Panc1 (cell line): ENCODE measurements around the gene RRAS. TPM values are rescaled to one million over a fixed set of nuclear protein-coding genes. Genes with fewer than 3 reads are reported as not detected.

Experiments used
- ATAC-seq: fragments of 200-7000 bp; cut with Tn5 transposase; 2 replicates; pipeline ENCODE4 v1.9.1; 2020; ENCODE audit warnings: mild to moderate bottlenecking, moderate library complexity
- BruUV-seq: library from RNA; stranded (reverse); fragments of 400-500 nt; replicated peaks from 2 replicates; lab custom pipeline; 2021; lab: Mats Ljungman, UMichigan
- CTCF ChIA-PET: fragments of 300-600 bp; sonication (Branson Sonifier 250); formaldehyde crosslinking; loops from one replicate; lab custom pipeline; 2022; ENCODE audit warnings: antibody characterized with exemption; lab: Charles Lee
- POLR2A ChIA-PET: fragments of 300-600 bp; sonication (Branson Sonifier 250); formaldehyde crosslinking; loops from one replicate; lab custom pipeline; 2022; ENCODE audit warnings: antibody characterized with exemption; lab: Charles Lee
- DNase-seq: peaks from one replicate; pipeline ENCODE4 v3.0.0-alpha.2; 2010; ENCODE audit warnings: low read depth, low spot score
- H3K27ac ChIP-seq: 2 replicates; pipeline ENCODE4 v1.5.1; 2011; ENCODE audit warnings: mild to moderate bottlenecking, low read length, inconsistent platforms
- H3K27me3 ChIP-seq: fragments of 200-500 bp; sonication (Bioruptor generic); 2 replicates; pipeline ENCODE4 v1.6.0; 2014; ENCODE audit warnings: low read length, inconsistent platforms; ENCODE audit not compliant: control insufficient read depth, insufficient read depth
- H3K36me3 ChIP-seq: fragments of 200-500 bp; sonication (Bioruptor generic); 2 replicates; pipeline ENCODE4 v1.5.1; 2014; ENCODE audit warnings: inconsistent platforms, mild to moderate bottlenecking, low read length, moderate library complexity; ENCODE audit not compliant: control insufficient read depth, insufficient read depth
- H3K4me1 ChIP-seq: 2 replicates; pipeline ENCODE4 v1.5.1; 2011; ENCODE audit warnings: inconsistent platforms, mild to moderate bottlenecking, low read length, moderate library complexity; ENCODE audit not compliant: control insufficient read depth, insufficient read depth
- H3K4me3 ChIP-seq, 2 experiments: 2 replicates each; pipeline ENCODE4 v1.5.1; 2011 to 2012; ENCODE audit warnings: low read depth in 2 of 2, low read length in 2 of 2, mild to moderate bottlenecking in 2 of 2, inconsistent platforms in 1 of 2, moderate library complexity in 1 of 2
- H3K9me3 ChIP-seq: fragments of 200-500 bp; sonication (Bioruptor generic); 2 replicates; pipeline ENCODE4 v1.5.1; 2014; ENCODE audit warnings: low read depth, mild to moderate bottlenecking, inconsistent platforms, low read length, moderate library complexity; ENCODE audit not compliant: control insufficient read depth, insufficient read depth
- POLR2AphosphoS5 ChIP-seq: IDR thresholded peaks from 2 replicates; pipeline ENCODE4 v1.6.1; 2012; ENCODE audit warnings: mild to moderate bottlenecking, low read depth, low read length, moderate library complexity
- REST ChIP-seq, 2 experiments: IDR thresholded peaks; 2 replicates each; pipeline ENCODE4 v1.6.1; 2011 to 2012; ENCODE audit warnings: low read depth in 2 of 2, control low read depth in 1 of 2, low read length in 1 of 2, mild to moderate bottlenecking in 1 of 2, moderate library complexity in 1 of 2; ENCODE audit not compliant: insufficient read depth in 1 of 2
- SIN3A ChIP-seq: IDR thresholded peaks from 2 replicates; pipeline ENCODE4 v1.6.1; 2012; ENCODE audit warnings: low read depth, mild to moderate bottlenecking, low read length, moderate library complexity, borderline replicate concordance; ENCODE audit not compliant: insufficient read depth
- TCF7L2 ChIP-seq: IDR thresholded peaks from 2 replicates; pipeline ENCODE4 v1.6.1; 2011; ENCODE audit warnings: mild to moderate bottlenecking, low read depth, low read length, inconsistent platforms
- in situ Hi-C: cut with HindIII; loops from 2 replicates; pipeline ENCODE4 v1.10.0; 2016; ENCODE audit warnings: low sequenced_read_pairs, low pct_unique_long_range_greater_than_20kb
- intact Hi-C: fragments of 100-400 bp; cut with micrococcal nuclease; formaldehyde crosslinking; loops from one replicate; pipeline ENCODE4 v1.10.0; 2022; ENCODE audit not compliant: unreplicated experiment
- total RNA-seq: library from RNA; stranded (reverse); gene quantifications from one replicate; pipeline ENCODE4 v1.2.1, GENCODE V29; 2021; ENCODE audit not compliant: unreplicated experiment
- TF ChIP-seq, protein P1 (sequence below): fragments of 450-650 bp; IDR thresholded peaks from 2 replicates; pipeline ENCODE4 v1.5.1; 2017; ENCODE audit warnings: mild to moderate bottlenecking

RRAS gene
- total RNA-seq, 1 experiment from 2014 or later: 64.4 TPM

DNA sequence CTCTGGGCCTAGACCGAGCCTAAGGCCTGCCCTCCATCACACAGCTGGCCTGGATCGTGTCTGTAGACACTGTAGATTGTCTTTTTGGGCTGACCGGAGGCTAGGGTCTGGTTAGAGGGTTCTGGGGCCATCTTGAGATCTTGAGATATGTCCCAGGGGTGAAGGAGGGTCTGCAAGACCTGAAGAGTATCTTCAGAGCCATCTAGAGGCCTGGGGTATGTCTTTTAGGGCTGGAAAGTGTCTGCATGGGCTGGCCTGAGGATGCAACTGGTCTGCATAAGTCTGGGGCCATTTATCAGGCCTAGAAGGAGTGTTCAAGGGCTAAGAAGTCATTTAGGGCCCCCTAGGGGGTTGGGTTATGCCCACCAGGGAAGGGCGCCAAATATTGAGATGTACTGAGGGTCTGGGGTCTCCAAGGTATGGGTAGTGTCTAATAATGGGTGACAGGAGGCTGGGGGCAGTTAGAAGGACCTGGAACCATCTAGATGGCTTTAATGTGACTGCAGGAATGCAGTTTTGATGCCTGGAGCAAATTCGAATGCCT, 2.6 kb upstream of the RRAS start:
- ATAC-seq (no peak), DNase-seq (no peak)
- H3K36me3 ChIP-seq: peaks cover 4% of the 10 kb centered on the region; the same call in 1 of the 2 replicates
- no TSS peak for BruUV-seq
- H3K4me3 ChIP-seq: peak overlapping the region; percentile 94 to 96
- peaks cover 16% of the 10 kb centered on the region for H3K4me1 ChIP-seq
- intact Hi-C loops: no loop called here
- no peaks in the 10 kb centered on the region for H3K27me3 ChIP-seq
- ChIA-PET POLR2A (interaction anchor here (0.5 to 1.0 kb wide), 3 partner anchors 13 to 96 kb away, joined by 3 to 5 read pairs (median 3); no protein-coding TSS in a partner anchor), CTCF (no interaction called here)
- in situ Hi-C loops: no loop called here
- TF ChIP-seq POLR2AphosphoS5 (no peak), SIN3A (no peak), TCF7L2 (no peak), REST (IDR thresholded peaks at IDR 0.05; ENCODE audit: insufficient read depth in 1 of 2, low read depth in 2 of 2, low read length in 1 of 2) (no peak)
- TF ChIP-seq, protein P1, sequence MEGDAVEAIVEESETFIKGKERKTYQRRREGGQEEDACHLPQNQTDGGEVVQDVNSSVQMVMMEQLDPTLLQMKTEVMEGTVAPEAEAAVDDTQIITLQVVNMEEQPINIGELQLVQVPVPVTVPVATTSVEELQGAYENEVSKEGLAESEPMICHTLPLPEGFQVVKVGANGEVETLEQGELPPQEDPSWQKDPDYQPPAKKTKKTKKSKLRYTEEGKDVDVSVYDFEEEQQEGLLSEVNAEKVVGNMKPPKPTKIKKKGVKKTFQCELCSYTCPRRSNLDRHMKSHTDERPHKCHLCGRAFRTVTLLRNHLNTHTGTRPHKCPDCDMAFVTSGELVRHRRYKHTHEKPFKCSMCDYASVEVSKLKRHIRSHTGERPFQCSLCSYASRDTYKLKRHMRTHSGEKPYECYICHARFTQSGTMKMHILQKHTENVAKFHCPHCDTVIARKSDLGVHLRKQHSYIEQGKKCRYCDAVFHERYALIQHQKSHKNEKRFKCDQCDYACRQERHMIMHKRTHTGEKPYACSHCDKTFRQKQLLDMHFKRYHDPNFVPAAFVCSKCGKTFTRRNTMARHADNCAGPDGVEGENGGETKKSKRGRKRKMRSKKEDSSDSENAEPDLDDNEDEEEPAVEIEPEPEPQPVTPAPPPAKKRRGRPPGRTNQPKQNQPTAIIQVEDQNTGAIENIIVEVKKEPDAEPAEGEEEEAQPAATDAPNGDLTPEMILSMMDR: no peak
- H3K27ac ChIP-seq: peak overlapping the region; percentile 91
- no peaks in the 10 kb centered on the region for H3K9me3 ChIP-seq

GRCh38 chr19:49641688-49642491, 1.9 kb upstream of the RRAS start, which contains the start of gene SCAF1:
Gene SCAF1 (plus strand): TSS chr19:49642209. CDS start chr19:49645027, 2,818 bp downstream.
- ATAC-seq (peak; percentile 74), DNase-seq (peak; percentile 74)
- peak within 1 kb of the TSS; percentile 99 for H3K27ac ChIP-seq
- H3K9me3 ChIP-seq: no peaks in the 10 kb centered on the region
- H3K36me3 ChIP-seq: peaks cover 4% of the 10 kb centered on the region; the same call in 1 of the 2 replicates
- peaks cover 16% of the 10 kb centered on the region for H3K4me1 ChIP-seq
- in situ Hi-C loops (no loop called here), intact Hi-C loops (no loop called here)
- TF ChIP-seq, protein P1: no peak
- TF ChIP-seq REST (IDR thresholded peaks at IDR 0.05; ENCODE audit: insufficient read depth in 1 of 2, low read depth in 2 of 2, low read length in 1 of 2) (no peak), POLR2AphosphoS5 (peak; percentile 51; the same call in 1 of the 2 replicates), TCF7L2 (no peak), SIN3A (0 out of 2 replicates have a peak, but pooled peaks have one; percentile 46)
- ChIA-PET POLR2A (interaction anchor here (0.5 to 1.0 kb wide), 4 partner anchors 12 to 95 kb away, joined by 3 to 5 read pairs (median 3); no protein-coding TSS in a partner anchor), CTCF (interaction anchor here (0.7 kb wide), 1 partner anchor 189 kb away, joined by 3 read pairs; the partner anchor contains the start of gene ALDH16A1)
- no TSS peak for BruUV-seq
- no peaks in the 10 kb centered on the region for H3K27me3 ChIP-seq
- H3K4me3 ChIP-seq: peak within 1 kb of the TSS; percentile 94 to 96
